ENCODE measurements around the gene SESN1. TPM values are rescaled to one million over a fixed set of nuclear protein-coding genes. Genes with fewer than 3 reads are reported as not detected.

The SESN1 gene
- total RNA-seq, 1 donor from 2014 or later = 31.5 TPM

DNA sequence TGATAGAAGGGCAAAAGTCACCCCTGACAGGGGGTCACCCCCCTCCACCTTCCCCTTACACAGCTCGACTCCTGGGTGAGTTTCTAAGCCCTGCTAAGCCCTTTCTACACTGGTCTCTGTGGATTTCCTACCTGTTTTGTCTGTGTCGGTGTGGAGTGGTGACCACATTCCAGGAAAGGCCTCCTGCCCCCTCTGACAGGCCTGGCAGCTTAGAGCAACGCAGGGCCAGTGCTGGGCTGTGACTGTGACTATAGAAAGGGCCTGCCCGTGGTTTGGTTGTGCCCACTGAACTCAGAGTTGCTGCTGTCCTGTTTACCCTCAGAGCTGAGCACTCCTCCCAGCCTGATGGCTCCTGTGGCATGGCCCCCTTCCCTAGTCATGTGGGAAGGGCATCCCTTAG is 137.4 kb downstream of the SESN1 start:
- DNase-seq = no peak

- DNase-seq = no peak
These were observed 139.2 kb downstream of the SESN1 start for GRCh38 chr6:108955329-108955949.

DNA sequence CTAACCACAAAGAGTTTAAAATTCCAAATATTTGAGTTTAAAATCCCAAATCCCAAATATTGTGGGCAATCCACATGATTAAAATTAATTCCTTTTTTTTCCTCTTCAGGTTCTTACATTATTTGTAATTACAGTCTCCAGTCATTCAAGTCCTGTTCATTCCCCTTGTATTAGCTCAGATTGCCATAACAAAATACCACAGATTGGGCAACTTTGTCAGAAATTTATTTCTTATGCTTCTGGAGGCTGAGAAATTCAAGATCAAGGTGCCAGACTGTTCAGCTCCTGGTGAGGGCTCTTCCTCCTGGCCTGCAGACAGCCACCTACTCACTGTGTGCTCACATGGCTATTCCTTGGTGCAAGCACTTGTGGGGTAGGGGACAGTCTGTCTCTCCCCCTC is 141.0 kb downstream of the SESN1 start:
- DNase-seq = no peak

GRCh38 chr6:108952776-108953486 is 141.7 kb downstream of the SESN1 start:
- DNase-seq = no peak

GRCh38 chr6:108951351-108951953 is 143.2 kb downstream of the SESN1 start:
- DNase-seq = no peak

DNA sequence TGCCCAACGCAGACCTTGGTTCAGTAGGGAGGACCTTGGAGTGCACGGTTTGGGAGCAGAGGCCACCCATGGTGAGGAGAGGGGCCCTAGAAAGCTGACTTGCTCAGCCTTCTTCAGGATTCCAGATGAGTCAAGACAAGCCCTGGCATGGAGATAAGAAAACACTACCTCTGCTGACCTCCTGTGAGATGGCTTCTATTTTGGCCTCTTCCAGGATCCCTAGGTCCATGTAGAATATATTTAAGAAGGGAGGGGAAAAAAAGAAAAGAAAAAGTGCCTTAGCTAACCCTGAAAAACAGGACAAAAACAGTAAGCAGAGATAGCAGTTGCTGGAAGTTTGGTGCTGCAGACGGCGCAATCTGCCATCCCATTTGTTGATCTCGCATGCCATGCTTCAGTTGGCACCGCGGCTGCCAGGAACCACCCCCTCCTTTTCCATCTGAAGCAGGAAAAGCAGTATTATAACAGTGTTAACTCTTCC is 146.4 kb downstream of the SESN1 start:
- DNase-seq = peak; percentile 33

GRCh38 chr6:108947114-108947854 is 147.4 kb downstream of the SESN1 start:
- peak; percentile 38 for DNase-seq

- no peak for DNase-seq
These were observed 148.0 kb downstream of the SESN1 start for GRCh38 chr6:108946695-108947094.

DNA sequence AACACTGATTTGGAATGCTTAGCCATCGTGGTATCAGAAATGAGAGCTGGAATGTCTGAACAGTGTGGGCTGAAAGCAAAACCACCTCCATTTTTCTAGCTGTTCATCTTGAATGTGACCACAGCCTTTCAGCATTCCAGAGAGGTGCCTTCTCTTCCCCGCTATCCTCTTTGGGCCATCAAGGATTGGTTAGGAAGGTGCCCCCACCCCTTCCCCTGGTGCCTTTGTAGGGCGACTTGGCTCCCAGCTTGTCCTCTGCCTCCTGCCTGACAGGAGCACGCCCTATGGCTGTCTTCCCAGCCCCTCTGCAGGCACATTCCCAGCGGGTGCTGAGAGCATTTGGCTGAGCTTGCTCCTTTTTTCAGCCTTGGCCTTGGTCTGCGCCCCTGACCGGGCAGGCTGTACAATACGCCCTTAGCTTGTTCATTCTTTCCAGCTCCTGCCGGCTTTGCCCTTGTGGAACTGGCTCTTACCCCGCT is 148.9 kb downstream of the SESN1 start:
- DNase-seq = no peak

GRCh38 chr6:108944707-108945680 is 149.7 kb downstream of the SESN1 start:
- DNase-seq = no peak

DNA sequence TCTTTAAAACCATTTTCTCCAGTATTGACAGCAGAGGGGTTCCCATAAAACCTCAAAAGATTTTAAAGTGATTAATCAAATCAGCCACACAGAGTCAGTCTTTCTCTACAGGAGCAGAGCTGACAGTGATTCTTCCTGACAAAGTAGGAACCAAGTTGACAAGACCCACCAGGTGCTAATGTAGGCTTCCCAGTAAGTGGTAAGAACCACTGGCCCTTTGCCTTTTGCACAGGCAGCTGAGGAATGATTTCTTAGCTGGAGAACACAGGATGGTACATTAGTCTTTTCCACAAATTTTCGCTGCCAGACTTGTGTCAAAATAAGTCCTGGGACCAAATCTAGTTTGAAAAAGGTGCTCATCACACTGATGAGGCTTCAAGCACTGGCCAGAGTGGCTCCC is 150.6 kb downstream of the SESN1 start:
- no peak for DNase-seq

DNA sequence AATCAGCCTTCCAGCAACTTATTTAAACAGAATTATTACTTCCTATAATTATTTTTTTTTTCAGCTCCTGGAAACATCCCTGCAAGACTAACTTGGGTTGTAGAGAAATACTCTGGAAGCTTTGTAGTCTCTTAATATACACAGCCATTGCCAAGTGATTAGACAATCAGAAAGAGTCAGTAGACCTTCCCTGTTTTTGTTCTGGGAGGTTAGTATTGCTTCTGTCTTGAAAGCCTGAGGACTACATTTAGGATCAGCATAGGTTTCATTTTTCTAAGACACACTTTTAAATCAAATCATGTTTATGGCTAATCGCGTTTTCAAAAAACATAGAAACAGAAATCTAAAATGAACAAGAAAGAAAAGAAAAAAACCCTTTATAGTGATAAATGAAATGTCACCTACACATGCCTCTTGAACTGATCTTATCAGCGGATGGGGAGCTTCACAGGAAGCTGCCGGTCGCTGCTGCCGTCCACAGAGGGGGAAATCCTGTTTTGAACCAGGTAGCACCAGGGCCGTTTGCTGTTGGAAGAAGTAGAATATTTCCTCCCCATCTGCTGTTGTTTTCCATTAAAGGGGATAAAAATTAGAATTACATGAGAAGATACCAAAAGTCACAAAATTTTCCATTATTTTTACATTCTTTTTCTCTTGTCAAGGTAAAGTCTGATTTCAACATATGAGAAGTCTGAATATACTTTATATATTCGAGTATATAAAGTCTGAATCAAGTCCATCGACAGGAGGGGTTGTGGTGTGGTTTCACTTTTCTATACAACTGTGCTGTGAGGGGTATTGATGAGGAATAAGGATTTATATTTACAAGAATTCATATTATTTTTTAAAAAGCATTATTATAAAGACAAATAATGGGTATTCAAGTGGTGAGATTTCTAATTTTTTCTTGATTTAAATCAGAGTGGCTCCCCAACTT is 151.8 kb downstream of the SESN1 start:
- DNase-seq = peak; percentile 17

DNA sequence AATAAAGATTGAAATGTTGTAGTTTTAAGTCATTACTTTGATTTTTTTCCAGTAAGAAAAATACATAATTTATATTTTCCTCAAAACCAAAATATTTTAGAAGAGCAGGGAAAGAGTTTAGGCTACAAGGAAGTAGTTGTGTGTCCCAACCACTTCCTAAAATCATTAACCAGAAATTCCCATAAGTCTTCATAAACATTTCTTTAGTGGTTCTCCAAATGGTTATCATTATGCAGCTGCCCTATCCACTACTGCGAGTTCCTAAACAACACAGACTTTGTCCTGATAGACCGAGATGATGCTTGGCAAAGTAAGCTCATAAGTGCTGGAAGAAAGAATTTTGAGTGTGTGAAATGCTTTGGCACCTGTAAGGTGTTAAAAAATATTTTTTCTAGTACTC is 152.8 kb downstream of the SESN1 start:
- DNase-seq = no peak

- no peak for DNase-seq
These were observed 153.4 kb downstream of the SESN1 start for GRCh38 chr6:108941281-108941680.

- DNase-seq = no peak
These were observed 153.9 kb downstream of the SESN1 start for GRCh38 chr6:108940741-108941140.

DNA sequence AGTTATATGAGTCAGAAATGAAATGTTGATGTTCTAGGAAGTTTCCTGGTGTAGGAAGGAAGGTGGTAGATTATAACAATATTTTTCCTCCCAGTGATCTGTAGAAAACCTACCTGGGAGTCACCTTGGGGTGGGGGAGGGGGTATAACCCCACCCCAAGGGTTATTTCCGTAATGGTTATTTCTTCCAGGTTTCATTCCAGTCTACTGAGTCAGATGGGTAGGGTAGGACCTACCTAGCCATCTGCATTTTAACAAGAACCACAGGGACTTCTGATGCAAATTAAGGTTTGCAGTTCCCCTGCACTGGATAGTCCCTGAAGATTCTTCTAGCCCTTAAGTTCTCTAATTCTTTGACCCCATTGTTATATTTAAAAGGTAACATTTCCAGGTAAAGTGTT is 157.5 kb downstream of the SESN1 start:
- DNase-seq = no peak
